Dermis microvascular lymphatic vessel endothelial cell (primary cell): ENCODE results near the gene SLC35A2. TPM values are rescaled to one million over a fixed set of nuclear protein-coding genes. Genes with fewer than 3 reads are reported as not detected.

Experiments
- DNase-seq, 2 donors: peaks; one replicate each; pipeline versions ENCODE4 v3.0.0 to v3.0.0-alpha.2; 2010; ENCODE audit warnings: low read depth in 2 of 2
- total RNA-seq: library from RNA; depleted of rRNA; stranded (reverse); fragments of >200 nt; gene quantifications from 2 replicates; pipeline ENCODE4 v1.2.1, GENCODE V29; 2014

The SLC35A2 gene
- 8.1 and 15.9 TPM in 2 replicates for total RNA-seq

DNA sequence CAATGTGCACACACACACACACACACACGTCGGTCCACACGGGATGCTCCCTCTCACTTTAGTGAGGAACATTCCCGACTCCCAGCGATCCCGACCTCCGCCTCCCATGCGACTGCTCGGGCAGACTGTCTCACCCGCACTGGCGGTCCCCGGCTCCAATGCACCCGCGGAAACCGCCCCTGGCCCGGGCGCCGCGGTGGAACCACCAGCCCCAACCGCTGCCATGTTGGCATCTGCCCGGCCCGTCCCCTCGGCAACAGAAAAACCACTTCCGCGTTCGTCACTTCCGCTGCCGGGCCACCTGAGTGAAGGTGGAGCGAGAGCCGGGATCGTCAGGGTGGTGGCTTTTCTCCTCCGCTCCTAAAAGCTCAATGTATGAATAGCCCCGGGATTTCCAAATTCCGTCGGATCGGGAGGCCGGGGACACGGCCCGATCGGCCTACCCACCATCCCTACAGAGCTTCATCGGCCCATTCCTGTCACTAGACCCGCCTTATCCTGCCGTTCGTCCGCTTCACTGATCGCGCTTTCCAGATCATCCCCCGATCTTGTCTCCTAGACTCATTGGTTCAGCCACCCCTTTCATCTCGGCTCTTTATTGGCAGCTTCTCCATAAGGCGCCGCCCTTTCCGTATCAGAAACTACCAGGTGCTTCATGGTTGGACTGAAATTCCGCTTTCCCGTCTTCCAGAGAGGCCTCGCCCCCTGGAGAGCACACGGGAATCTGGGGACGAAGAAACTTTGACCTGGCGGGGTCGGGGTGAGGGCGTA is at the start of gene SLC35A2:
TSS of gene SLC35A2 (minus strand) at position 235 of the 771 bp plus-strand sequence. CDS start at position 225, 10 bp downstream.
- peak; percentile 81 to 89 for DNase-seq

GRCh38 chrX:48960291-48960690 is 48.8 kb upstream of the SLC35A2 start:
- no peak for DNase-seq

DNA sequence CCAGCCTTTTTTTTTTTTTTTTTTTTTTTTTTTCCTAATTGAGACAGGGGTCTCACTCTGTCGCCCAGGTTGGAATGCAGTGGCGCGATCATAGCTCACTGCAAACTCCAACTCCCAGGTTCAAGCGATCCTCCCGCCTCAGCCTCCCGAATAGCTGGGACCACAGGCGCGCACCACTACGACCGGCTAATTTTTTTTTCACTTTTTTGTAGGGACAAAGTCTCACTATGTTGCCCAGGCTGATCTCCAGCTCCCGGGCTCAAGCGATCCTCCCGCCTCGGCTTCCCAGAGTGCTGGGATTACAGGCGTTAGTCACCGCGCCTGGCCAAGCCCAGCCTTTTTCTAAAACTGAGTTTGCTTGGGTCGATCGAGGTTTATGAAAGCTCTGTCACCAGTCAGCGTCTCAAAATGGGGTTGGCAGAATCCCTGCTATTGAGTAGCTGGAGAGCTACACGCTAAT is 47.2 kb upstream of the SLC35A2 start:
- peak in 1 of 2 donors; percentile 49 for DNase-seq

DNA sequence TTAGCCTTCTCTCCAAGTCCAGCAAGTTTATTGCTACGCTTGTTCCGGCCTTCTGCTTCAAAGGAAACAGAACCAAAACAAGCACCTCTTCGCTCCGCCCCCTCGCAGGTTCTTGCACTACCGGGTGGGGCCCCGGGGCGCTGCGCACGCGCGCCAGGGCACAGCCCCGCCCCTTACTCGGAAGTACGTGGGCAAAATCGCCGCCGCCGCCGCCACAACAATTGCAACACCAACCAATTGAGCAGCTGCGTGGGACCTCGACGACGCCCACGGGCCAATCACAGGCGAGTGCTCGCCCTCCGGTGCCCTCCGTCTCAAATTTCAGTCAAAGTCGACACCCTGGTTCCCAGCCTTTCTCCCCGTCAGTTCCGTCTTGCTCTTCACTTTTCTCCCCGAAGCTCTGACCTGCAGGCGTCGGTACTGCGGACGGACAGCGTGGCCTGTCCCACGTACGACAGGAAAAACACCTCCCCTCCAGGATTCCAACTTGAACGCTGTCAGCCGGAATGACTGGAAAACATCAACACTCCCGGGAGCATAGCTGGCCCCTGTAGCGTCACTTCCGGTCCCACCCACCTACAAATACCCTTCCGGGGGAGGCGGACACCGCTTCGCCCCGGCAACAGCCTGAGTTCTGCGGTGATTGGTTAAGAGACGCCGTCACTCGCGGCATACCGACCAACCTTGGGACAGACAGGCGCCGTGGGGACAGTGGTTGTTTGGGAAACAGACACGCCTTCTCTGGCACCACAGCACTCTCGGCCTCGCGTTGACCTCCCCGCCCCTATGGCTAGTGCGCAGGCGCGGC is 46.6 kb upstream of the SLC35A2 start:
- peak; percentile 96 to 98 for DNase-seq

GRCh38 chrX:48957477-48957826 is 46.0 kb upstream of the SLC35A2 start, which contains the start of gene OTUD5:
Gene OTUD5, minus strand, starts transcription at chrX:48957607. Its CDS starts 37 bp downstream, at chrX:48957570.
- no peak for DNase-seq

DNA sequence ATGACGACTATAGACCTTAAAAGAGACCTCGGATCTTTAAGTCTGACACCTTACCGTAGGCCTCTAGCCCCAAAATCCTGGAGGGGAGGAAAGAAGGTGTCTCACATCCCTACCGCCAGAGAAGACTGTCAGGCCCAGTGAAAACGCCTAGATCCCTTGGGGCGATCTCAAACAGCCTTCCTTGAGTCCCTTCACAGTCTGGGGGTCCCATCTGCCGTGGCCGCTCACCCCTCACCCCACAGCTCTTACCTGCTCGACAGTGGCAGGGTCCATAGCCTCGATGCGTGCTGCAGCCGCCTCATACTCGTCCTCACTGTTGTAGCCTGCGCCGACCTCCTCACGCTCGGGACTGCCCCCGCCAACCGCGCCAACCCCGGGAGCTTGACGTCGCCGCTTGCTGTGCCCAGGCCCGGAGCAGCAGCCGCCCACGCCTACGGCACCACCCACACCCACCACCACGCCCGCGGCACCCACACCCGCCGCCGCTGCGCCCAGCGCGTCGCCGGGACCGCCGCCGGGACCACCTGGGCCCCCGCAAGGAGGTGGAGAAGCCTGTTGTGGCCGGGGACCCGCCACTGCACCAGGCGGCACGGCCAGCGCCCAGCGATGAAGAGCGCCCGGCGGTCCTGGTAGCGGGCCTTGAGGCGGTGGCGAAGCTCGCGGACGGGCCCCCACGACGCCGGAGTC is 45.4 kb upstream of the SLC35A2 start:
- peak in 1 of 2 donors; percentile 43 for DNase-seq

- DNase-seq: no peak
Observed at GRCh38 chrX:48948589-48948988, 37.1 kb upstream of the SLC35A2 start.

DNA sequence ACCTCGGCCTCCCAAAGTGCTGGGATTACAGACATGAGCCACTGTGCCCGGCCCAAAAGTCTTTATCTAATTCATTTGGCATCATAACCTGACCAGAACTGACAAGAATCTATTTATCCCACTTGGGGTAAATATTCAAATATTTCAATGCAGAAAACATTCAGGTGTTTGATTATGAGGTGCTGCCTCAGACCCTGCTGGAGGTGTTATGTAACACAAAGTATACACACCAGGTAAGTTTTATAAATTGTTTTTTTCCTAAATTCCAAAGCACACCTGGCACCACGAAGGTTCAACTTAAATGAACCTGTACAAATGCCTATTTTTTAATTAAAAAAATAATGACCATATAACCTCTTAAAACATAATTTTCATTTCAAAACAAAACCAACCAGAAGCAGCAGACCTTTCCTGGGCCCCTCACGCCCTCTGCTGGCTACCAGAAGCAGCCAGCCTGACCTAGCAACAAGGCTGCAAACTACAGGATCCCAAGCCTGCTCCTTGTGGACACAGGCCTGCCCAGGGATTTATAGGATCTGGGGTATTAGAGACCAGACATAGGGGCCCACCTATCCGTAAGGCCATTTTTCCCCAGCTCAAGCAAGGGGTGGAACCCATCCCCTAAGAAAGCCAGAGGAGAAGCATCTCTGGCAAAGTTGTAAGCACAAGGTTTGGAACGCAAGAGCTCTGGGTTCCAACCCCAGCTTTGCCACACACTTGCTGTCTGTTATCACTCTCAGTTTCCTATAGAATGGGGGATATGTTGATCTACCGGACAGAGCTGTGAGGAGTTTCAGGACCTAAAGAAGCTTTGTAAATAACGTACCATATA is 34.3 kb upstream of the SLC35A2 start:
- peak in 1 of 2 donors; percentile 55 for DNase-seq

- DNase-seq: no peak
Observed at GRCh38 chrX:48942895-48943294, 31.4 kb upstream of the SLC35A2 start.

- no peak for DNase-seq
Observed at GRCh38 chrX:48940404-48940955, 29.0 kb upstream of the SLC35A2 start.

GRCh38 chrX:48939524-48940228 is 28.2 kb upstream of the SLC35A2 start:
- no peak for DNase-seq

- no peak for DNase-seq
Observed at GRCh38 chrX:48938721-48939425, 27.4 kb upstream of the SLC35A2 start.

DNA sequence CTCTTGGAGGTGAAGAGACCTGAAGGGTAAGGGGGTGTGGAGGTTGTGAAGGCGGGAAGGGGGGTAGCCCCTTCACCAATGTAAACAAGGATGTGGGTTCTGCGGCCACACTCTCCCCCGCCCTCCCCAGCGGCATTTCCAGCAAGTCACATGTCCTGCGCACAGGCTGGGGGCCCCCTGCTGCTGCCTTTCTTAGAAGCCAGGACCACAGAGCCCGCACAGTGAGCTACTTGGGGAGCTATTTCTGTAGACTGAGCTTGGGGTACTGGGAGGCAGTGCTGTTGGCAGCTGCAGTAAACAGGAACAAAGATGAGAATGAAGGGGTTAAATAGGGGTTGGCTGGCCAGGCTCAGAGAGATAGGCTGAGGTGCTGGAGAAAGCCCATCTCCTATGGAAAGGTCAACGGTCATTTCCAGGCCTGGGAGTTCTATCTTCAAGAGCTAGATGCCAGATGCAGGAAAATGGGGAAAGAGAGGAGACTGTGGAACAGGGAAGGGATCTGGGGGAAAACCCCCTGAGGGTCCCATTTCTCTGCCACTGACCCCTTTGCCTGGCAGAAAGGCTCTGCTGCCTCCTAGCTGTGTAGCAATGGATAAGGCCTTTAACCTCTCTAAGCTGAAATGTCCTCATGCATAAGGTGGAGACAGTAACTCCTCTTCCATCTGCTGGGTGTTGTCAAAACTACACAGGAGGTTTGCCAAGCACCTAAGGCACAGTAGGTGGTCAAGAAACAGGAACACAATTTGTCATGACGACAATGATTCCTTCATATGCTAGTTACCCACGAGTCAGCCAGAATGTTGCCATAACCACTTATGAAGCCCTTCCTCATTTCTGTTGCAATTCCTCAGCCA is 25.8 kb upstream of the SLC35A2 start:
- no peak for DNase-seq

DNA sequence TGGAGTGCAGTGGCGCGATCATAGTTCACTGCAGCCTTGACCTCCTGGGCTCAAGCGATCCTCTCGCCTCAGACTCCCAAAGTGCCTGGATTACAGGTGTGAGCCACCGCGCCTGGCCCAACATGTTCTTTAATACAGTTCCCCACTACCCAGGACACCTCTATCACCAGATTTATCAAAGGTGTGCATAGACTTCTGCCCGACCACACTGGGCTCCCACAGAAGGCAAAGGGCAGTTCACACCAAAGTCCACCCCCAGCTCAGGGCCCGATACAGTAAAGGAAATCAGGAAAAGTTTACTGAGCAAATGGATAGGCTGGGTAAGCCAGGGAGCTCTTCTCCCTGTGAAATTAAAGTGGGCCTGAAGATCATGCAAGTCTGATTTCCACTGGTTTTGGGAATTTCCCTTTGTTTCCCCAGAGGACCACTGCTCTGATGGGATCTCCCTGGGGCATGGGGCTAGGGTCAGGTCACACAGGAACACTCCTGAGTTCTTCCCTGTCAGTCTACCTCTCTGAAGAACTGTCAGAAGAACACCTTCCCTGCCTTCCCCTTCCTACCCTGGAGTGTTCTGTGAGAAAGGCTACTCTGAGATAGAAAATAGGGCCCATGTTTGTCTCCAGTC is 25.1 kb upstream of the SLC35A2 start:
- DNase-seq: no peak

GRCh38 chrX:48935301-48935670 is 23.8 kb upstream of the SLC35A2 start:
- no peak for DNase-seq

- no peak for DNase-seq
Observed at GRCh38 chrX:48934581-48935300, 23.3 kb upstream of the SLC35A2 start.

DNA sequence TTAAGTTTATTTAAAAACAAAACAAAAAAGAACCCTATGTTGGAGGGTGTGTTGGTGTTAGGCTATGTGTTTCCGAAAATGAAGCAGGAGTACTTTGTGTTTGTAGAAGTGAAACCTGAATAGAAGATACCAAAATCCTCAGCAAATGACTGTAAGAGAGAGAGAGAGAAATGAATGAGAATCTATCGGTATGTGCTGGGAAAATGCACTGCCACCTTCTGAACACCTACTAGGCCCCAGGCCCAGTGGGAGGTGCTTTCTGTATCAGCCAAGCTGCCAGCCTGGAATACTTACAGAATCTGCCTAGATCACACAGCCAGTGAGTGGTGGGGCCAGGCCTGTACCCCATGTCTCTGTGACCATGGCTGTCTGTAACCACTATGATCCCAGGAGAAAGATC is 22.3 kb upstream of the SLC35A2 start:
- no peak for DNase-seq
